HEK293 (cell line): ENCODE data around the gene CYP2U1.

Experiments used
- CTCF ChIP-seq: fragments of 450-650 bp; formaldehyde crosslinking; IDR thresholded peaks from 2 replicates; pipeline ENCODE4 v1.5.1; 2016; ENCODE audit warnings: missing biosample characterization, missing genetic modification characterization
- KLF8 ChIP-seq: fragments of 450-650 bp; formaldehyde crosslinking; IDR thresholded peaks from 2 replicates; pipeline ENCODE4 v1.5.1; 2016; ENCODE audit warnings: missing biosample characterization, missing genetic modification characterization
- ZNF558 ChIP-seq: fragments of 450-650 bp; formaldehyde crosslinking; IDR thresholded peaks from 2 replicates; pipeline ENCODE4 v1.5.1; 2016; ENCODE audit warnings: missing biosample characterization, missing genetic modification characterization
- ZNF704 ChIP-seq: fragments of 450-650 bp; formaldehyde crosslinking; IDR thresholded peaks from 2 replicates; pipeline ENCODE4 v1.5.1; 2016; ENCODE audit warnings: missing biosample characterization, missing genetic modification characterization

GRCh38 chr4:107945809-107946208 is 14.5 kb downstream of the CYP2U1 start:
- TF ChIP-seq KLF8 (no peak), CTCF (tag by site-specific recombination) (no peak), ZNF704 (tag by site-specific recombination) (no peak), ZNF558 (tag by site-specific recombination) (no peak)
